HG02623 (cell line): ENCODE results near the gene DOK6.

Experiments
- ATAC-seq: cut with Tn5 transposase; IDR thresholded peaks from one replicate; pipeline ENCODE4 v1.9.1; 2021; ENCODE audit warnings: moderate library complexity; ENCODE audit not compliant: unreplicated experiment

The DOK6 gene

GRCh38 chr18:69890558-69890957 lies 489.9 kb downstream of the DOK6 start:
- no peak for ATAC-seq

GRCh38 chr18:69894467-69894866 lies 493.8 kb downstream of the DOK6 start:
- no peak for ATAC-seq

GRCh38 chr18:69895066-69896047 lies 494.7 kb downstream of the DOK6 start:
- ATAC-seq, result no peak

GRCh38 chr18:69897397-69898108 lies 496.9 kb downstream of the DOK6 start:
- peak; percentile 41 for ATAC-seq

- ATAC-seq, result peak; percentile 42
Observed at GRCh38 chr18:69898241-69898861, 497.7 kb downstream of the DOK6 start.
